SU-DHL-6 (cell line): ENCODE data around the gene FZD10.

Source experiments
- CTCF ChIP-seq: fragments of 200-600 bp; sonication (generic); IDR thresholded peaks from one replicate; pipeline ENCODE4 v1.5.1; 2017; ENCODE audit warnings: antibody characterized with exemption, mild to moderate bottlenecking, low read length, moderate library complexity; ENCODE audit not compliant: insufficient read depth, poor library complexity, severe bottlenecking
- EZH2phosphoT487 ChIP-seq: fragments of 200-600 bp; sonication (generic), shearing (Covaris generic); conservative IDR thresholded peaks from 2 replicates; pipeline ENCODE4 v1.6.1; 2018; ENCODE audit warnings: mild to moderate bottlenecking, antibody characterized with exemption, low read length, moderate library complexity, mixed read lengths

- no peak for TF ChIP-seq CTCF
- no peak for TF ChIP-seq EZH2phosphoT487
These were observed 18.9 kb downstream of the FZD10 start for GRCh38 chr12:130181211-130181610.
